22Rv1 (cell line): Measurements from ENCODE around the gene CACNA2D4.

Experiments
- H3K27ac ChIP-seq: fragments of 450-650 bp; 2 replicates; pipeline ENCODE4 v1.5.1; 2017
- ZFX ChIP-seq: fragments of 450-650 bp; IDR thresholded peaks from 2 replicates; pipeline ENCODE4 v1.6.1; 2017; ENCODE audit warnings: antibody characterized with exemption, borderline replicate concordance
- TF ChIP-seq, protein P1 (sequence below): fragments of 450-650 bp; IDR thresholded peaks from 2 replicates; pipeline ENCODE4 v1.5.1; 2017; ENCODE audit warnings: mild to moderate bottlenecking

Gene CACNA2D4

DNA sequence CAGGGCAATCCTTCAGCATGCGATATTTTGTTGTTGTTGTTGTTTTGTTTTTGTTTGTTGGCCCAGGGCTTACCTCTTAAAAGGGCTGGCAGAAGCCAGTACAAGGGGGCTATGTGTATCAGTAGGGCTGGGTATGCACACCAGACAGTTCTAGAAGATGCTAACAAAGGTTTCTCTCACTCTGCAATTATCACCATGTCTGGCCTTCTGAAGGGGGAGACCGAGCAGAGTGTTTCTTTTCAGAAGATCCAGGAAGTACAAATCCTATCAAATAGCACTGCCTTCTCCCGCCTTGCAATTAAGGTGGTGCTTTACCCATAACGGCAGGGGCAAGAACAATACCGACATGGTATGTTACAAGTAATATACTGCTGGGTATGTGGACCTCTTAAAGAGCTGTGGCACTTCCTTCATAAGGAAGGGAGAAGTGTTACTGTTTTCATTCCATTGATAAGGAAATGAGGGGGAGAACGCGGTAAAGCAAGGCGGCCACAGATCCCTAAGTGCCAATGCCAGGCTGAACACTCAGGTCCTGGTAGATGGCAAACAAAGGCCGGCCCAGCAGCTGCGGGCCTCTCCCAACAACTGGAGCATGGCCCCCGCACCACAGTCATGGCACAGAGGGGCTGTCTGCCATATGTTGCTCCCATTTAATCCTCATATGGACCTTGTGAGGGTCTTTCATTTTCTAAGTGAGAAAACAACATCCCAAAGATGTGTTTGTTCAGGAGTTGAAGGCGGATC, 19.2 kb upstream of the CACNA2D4 start:
- TF ChIP-seq, protein P1, sequence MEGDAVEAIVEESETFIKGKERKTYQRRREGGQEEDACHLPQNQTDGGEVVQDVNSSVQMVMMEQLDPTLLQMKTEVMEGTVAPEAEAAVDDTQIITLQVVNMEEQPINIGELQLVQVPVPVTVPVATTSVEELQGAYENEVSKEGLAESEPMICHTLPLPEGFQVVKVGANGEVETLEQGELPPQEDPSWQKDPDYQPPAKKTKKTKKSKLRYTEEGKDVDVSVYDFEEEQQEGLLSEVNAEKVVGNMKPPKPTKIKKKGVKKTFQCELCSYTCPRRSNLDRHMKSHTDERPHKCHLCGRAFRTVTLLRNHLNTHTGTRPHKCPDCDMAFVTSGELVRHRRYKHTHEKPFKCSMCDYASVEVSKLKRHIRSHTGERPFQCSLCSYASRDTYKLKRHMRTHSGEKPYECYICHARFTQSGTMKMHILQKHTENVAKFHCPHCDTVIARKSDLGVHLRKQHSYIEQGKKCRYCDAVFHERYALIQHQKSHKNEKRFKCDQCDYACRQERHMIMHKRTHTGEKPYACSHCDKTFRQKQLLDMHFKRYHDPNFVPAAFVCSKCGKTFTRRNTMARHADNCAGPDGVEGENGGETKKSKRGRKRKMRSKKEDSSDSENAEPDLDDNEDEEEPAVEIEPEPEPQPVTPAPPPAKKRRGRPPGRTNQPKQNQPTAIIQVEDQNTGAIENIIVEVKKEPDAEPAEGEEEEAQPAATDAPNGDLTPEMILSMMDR = no peak
- TF ChIP-seq ZFX = no peak
- peak overlapping the region; percentile 80 for H3K27ac ChIP-seq

DNA sequence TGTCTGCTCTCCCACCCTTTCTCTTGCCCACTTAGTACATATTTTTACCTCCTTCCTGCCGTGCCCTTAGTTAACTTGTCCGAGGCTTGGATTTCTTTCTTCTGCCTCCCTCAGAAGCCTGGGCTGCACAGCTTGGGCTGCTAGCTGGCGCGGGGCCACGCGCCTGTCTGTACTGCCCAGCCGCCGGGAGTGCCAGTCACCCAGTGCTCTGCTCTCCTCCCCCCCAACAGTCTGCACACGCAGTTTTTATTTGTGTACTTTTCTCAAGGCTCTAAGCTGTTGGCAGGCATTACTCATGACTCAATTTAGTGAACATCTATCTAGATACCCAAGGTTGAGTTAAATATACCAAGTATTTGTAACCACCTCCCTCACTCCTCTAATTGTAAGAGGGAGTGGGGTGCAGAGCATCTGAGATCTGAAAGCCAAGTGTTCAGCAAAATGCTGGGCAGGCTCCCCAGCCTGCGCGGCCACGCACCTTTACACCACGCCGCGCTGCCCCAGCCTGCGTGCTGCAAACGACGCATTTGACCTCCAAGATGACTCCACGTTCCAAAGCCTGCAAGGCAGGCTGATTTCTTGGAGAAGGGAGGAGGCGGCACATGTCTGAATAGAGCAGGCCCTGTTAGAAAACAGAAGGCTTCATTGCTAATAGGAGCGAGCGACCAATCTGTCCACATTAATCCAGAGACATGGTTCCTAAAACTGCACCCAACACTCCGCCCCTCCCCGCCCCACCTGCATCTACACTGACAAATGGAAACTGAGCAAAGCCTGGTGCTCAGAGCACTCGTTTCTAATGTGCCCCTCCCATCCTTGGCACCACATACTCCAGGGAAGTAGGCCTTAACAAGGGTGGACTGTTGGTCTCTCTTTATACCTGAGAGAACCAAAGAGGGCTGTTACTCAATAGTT, 18.2 kb upstream of the CACNA2D4 start:
- H3K27ac ChIP-seq = peak overlapping the region; percentile 80
- TF ChIP-seq, protein P1 = no peak
- TF ChIP-seq ZFX = no peak

DNA sequence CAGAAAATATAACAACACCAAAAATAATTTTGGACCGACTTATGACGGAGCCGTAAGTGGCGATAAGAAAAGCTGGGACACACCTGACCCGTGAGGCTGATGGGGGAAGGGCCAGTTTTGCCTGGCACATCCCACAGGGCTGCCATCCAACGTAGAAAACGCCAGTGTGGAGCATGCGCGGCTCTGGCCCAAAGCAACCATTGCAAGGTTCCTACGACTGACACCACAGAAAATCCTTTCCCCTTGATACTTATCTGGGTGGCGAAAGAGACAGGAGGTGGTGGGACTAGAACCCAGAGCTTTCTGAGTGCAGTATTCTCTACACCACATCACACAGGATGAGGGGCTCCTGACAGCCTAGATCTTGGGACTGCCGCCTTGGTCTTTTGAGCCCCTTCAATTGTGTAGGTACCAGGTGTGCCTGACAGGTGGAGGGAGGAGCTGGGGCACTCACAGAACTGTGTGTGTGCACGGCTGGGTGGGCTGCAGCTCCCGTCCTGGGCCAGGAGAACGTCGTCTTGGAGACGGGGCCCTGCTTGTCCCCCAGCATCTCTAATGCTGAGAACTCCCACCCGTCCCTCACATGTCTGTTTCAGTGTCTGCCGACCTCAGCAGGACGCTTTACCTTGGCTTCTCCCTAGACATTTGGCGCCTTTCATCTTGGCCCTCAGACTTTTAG, 17.4 kb upstream of the CACNA2D4 start:
- TF ChIP-seq, protein P1 = no peak
- TF ChIP-seq ZFX = no peak
- H3K27ac ChIP-seq = peak overlapping the region; percentile 80

DNA sequence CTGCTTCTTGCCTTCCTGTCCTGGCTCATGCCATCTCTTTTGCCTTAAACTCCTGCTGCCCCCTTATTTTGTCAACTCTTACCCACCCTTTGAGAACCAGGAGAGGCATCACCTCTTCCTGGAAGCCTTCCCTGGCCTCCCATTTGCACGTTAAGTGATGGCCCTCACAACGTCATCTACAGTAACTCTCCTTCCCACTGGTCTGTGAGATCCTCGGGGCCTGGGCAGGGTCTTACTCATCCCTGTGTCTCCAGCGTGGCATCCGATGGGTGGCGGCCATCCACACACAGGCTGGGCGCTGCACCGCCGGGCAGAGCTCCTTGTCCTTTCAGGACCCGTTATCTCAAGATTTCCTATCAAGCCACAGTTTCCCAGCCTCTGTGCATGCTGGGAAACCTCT, 16.8 kb upstream of the CACNA2D4 start:
- TF ChIP-seq, protein P1 = no peak
- TF ChIP-seq ZFX = no peak
- peak overlapping the region; percentile 80 for H3K27ac ChIP-seq

DNA sequence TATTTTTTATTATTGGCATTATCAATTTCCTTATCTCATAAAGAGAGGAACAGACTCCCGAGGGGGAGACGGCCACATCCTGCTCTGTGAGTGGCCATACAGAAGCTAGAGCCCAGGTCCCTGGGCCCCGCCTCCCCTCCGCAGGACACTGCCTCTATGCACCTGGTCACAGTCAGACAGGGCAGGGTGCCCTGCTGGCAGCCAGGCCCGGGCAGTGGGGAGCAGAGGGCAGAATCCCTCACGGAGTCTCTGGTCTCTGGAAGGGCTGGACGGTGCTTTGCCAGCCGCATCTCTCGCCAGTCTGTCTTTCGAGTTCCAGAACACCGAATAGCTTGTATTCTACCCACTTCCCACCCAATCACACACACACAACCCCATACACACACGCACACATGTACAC, 16.4 kb upstream of the CACNA2D4 start:
- TF ChIP-seq ZFX = no peak
- TF ChIP-seq, protein P1 = no peak
- no peak overlapping the region for H3K27ac ChIP-seq

DNA sequence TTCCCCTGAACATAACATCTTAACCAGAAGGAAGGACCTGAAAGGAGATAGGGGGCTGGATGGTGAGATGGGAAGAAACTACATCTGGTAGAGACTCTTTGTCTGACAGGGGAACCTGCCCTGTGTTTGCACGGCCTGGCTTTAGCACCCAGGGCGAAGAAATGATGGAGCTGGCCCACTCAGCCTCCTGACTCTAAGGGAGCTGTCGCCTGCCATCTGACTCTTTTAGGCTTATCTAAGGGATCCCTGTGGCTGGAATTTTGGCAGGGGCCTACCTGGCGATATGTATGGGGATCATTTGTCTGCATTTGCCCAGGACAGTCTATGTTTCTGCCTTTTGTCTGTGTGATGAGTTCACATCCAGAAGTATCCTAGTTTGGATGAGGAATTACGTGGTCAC, 15.6 kb upstream of the CACNA2D4 start:
- no peak overlapping the region for H3K27ac ChIP-seq
- TF ChIP-seq ZFX = no peak
- TF ChIP-seq, protein P1 = no peak
